Esophagus muscularis mucosa (tissue), 3 donors: ENCODE results near the gene ZNF467.

ENCODE experiments used
- CTCF ChIP-seq, 3 experiments: fragments of 200-600 bp in 2 of 3; fragments of 450-650 bp in 1 of 3; sonication (generic) in 2 of 3; IDR thresholded peaks; one replicate each; pipeline ENCODE4 v1.5.1; 2017 to 2019; ENCODE audit warnings: antibody characterized with exemption in 3 of 3, mild to moderate bottlenecking in 2 of 3, moderate library complexity in 1 of 3
- POLR2AphosphoS5 ChIP-seq, 2 donors: sonication (generic); formaldehyde crosslinking; IDR thresholded peaks; one replicate each; pipeline ENCODE4 v1.6.1; 2017; ENCODE audit warnings: antibody characterized with exemption in 2 of 2

GRCh38 chr7:149732111-149732561, 41.3 kb downstream of the ZNF467 start:
- no peak for TF ChIP-seq CTCF (IDR thresholded peaks at IDR 0.05)
- no peak for TF ChIP-seq POLR2AphosphoS5 (IDR thresholded peaks at IDR 0.05)
